DND-41 (cell line): Measurements from ENCODE around the gene STAC.
A peak's percentile ranks its signal among the peaks of the same experiment; 100 is the strongest.

Source experiments
- ATAC-seq: fragments of 200-7000 bp; cut with Tn5 transposase; 3 replicates; pipeline ENCODE4 v1.9.1; 2021; ENCODE audit warnings: low read depth; ENCODE audit not compliant: insufficient read depth
- DNase-seq: peaks from one replicate; pipeline ENCODE4 v3.0.0-alpha.2; 2020
- H2AFZ ChIP-seq: 2 replicates; pipeline ENCODE4 v1.6.0; 2012; ENCODE audit warnings: low read depth, low read length
- H3K27ac ChIP-seq: 2 replicates; pipeline ENCODE4 v1.5.1; 2012; ENCODE audit warnings: low read length, inconsistent platforms
- H3K27me3 ChIP-seq: fragments of 200-600 bp; sonication (generic); 2 replicates; pipeline ENCODE4 v1.6.0; 2012; ENCODE audit warnings: low read length, mild to moderate bottlenecking, inconsistent platforms; ENCODE audit not compliant: insufficient read depth, poor library complexity
- H3K36me3 ChIP-seq: 2 replicates; pipeline ENCODE4 v1.5.1; 2012; ENCODE audit warnings: low read length, inconsistent platforms; ENCODE audit not compliant: insufficient read depth
- H3K4me1 ChIP-seq: 2 replicates; pipeline ENCODE4 v1.5.1; 2012; ENCODE audit warnings: mild to moderate bottlenecking, low read length; ENCODE audit not compliant: insufficient read depth
- H3K4me2 ChIP-seq: 2 replicates; pipeline ENCODE4 v1.6.0; 2012; ENCODE audit warnings: mild to moderate bottlenecking, moderate library complexity, low read length, inconsistent platforms; ENCODE audit not compliant: insufficient read depth
- H3K4me3 ChIP-seq, 2 experiments: fragments of 200-600 bp in 1 of 2; shearing (Covaris generic) in 1 of 2; 2 replicates each; pipeline ENCODE4 v1.5.1; 2012 to 2016; ENCODE audit warnings: inconsistent platforms in 2 of 2, low read length in 2 of 2, mild to moderate bottlenecking in 2 of 2, low read depth in 1 of 2, moderate library complexity in 1 of 2
- H3K79me2 ChIP-seq: 2 replicates; pipeline ENCODE4 v1.6.0; 2012; ENCODE audit warnings: low read length, inconsistent platforms; ENCODE audit not compliant: insufficient read depth
- H3K9ac ChIP-seq: 2 replicates; pipeline ENCODE4 v1.6.0; 2012; ENCODE audit warnings: low read depth, mild to moderate bottlenecking, inconsistent platforms, low read length, moderate library complexity
- H3K9me3 ChIP-seq: 2 replicates; pipeline ENCODE4 v1.5.1; 2012; ENCODE audit warnings: low read length, moderate library complexity, mild to moderate bottlenecking, inconsistent platforms; ENCODE audit not compliant: insufficient read depth, severe bottlenecking
- H4K20me1 ChIP-seq: 2 replicates; pipeline ENCODE4 v1.6.0; 2012; ENCODE audit warnings: low read length; ENCODE audit not compliant: insufficient read depth
- EZH2 ChIP-seq: IDR thresholded peaks from 3 replicates; pipeline ENCODE4 v1.6.1; 2012; ENCODE audit warnings: borderline replicate concordance, low read depth, mild to moderate bottlenecking, moderate library complexity, low read length, inconsistent platforms; ENCODE audit not compliant: severe bottlenecking
- TF ChIP-seq, protein P1 (sequence below): IDR thresholded peaks from 2 replicates; pipeline ENCODE4 v1.5.1; 2012; ENCODE audit warnings: borderline replicate concordance, low read length, moderate library complexity, mild to moderate bottlenecking; ENCODE audit not compliant: poor library complexity, severe bottlenecking; ENCODE audit errors: extremely low read depth

The STAC gene

GRCh38 chr3:36542186-36542585 is 161.9 kb downstream of the STAC start:
- Histone ChIP-seq H3K9ac (no peak overlapping the region), H3K36me3 (no peaks in the 10 kb centered on the region), H4K20me1 (no peaks in the 10 kb centered on the region), H3K27ac (no peak overlapping the region), H3K4me2 (no peak overlapping the region), H3K9me3 (no peaks in the 10 kb centered on the region), H3K4me3 (no peak overlapping the region), H3K4me1 (peaks cover 13% of the 10 kb centered on the region; the same call in 1 of the 2 replicates), H2AFZ (no peak overlapping the region), H3K27me3 (peaks cover 19% of the 10 kb centered on the region), H3K79me2 (no peaks in the 10 kb centered on the region)
- ATAC-seq: no peak
- no peak for DNase-seq
- no peak for TF ChIP-seq EZH2
- TF ChIP-seq, protein P1, sequence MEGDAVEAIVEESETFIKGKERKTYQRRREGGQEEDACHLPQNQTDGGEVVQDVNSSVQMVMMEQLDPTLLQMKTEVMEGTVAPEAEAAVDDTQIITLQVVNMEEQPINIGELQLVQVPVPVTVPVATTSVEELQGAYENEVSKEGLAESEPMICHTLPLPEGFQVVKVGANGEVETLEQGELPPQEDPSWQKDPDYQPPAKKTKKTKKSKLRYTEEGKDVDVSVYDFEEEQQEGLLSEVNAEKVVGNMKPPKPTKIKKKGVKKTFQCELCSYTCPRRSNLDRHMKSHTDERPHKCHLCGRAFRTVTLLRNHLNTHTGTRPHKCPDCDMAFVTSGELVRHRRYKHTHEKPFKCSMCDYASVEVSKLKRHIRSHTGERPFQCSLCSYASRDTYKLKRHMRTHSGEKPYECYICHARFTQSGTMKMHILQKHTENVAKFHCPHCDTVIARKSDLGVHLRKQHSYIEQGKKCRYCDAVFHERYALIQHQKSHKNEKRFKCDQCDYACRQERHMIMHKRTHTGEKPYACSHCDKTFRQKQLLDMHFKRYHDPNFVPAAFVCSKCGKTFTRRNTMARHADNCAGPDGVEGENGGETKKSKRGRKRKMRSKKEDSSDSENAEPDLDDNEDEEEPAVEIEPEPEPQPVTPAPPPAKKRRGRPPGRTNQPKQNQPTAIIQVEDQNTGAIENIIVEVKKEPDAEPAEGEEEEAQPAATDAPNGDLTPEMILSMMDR: no peak

GRCh38 chr3:36543276-36543997 is 163.1 kb downstream of the STAC start:
- no peak overlapping the region for H3K4me3 ChIP-seq
- ATAC-seq (no peak), DNase-seq (no peak)
- H3K9ac ChIP-seq: no peak overlapping the region
- peaks cover 13% of the 10 kb centered on the region; the same call in 1 of the 2 replicates for H3K4me1 ChIP-seq
- TF ChIP-seq, protein P1: no peak
- H3K36me3 ChIP-seq: no peaks in the 10 kb centered on the region
- no peak overlapping the region for H3K4me2 ChIP-seq
- H3K9me3 ChIP-seq: no peaks in the 10 kb centered on the region
- H3K79me2 ChIP-seq: no peaks in the 10 kb centered on the region
- no peak overlapping the region for H2AFZ ChIP-seq
- no peaks in the 10 kb centered on the region for H4K20me1 ChIP-seq
- H3K27ac ChIP-seq: no peak overlapping the region
- peaks cover 19% of the 10 kb centered on the region for H3K27me3 ChIP-seq

- H2AFZ ChIP-seq: no peak overlapping the region
- DNase-seq: peak; percentile 67
- no peak overlapping the region for H3K9ac ChIP-seq
- H3K4me3 ChIP-seq: no peak overlapping the region
- peaks cover 13% of the 10 kb centered on the region; the same call in 1 of the 2 replicates for H3K4me1 ChIP-seq
- no peaks in the 10 kb centered on the region for H3K79me2 ChIP-seq
- H3K4me2 ChIP-seq: no peak overlapping the region
- no peaks in the 10 kb centered on the region for H3K9me3 ChIP-seq
- no peak for TF ChIP-seq EZH2
- TF ChIP-seq, protein P1: no peak
- peak; percentile 96 for ATAC-seq
- no peaks in the 10 kb centered on the region for H3K36me3 ChIP-seq
- H3K27me3 ChIP-seq: peaks cover 9% of the 10 kb centered on the region
- H3K27ac ChIP-seq: no peak overlapping the region
- no peaks in the 10 kb centered on the region for H4K20me1 ChIP-seq
Measured at GRCh38 chr3:36546226-36546625, 165.9 kb downstream of the STAC start.
